GM23338 (cell line): Measurements from ENCODE around the gene ADCY1. TPM values are rescaled to one million over a fixed set of nuclear protein-coding genes. Genes with fewer than 3 reads are reported as not detected.

Source experiments
- ATAC-seq: fragments of 200-7000 bp; cut with Tn5 transposase; 3 replicates; pipeline ENCODE4 v1.9.1; 2020
- DNase-seq: peaks from one replicate; pipeline ENCODE4 v3.0.0-alpha.2; 2015; ENCODE audit warnings: low spot score
- H2AFZ ChIP-seq: fragments of 200-600 bp; sonication (generic); 2 replicates; pipeline ENCODE4 v1.8.0; 2016; ENCODE audit warnings: antibody characterized with exemption, mild to moderate bottlenecking, moderate library complexity
- H3F3A ChIP-seq: fragments of 200-600 bp; sonication (generic); replicated peaks from 2 replicates; pipeline ENCODE4 v1.8.0; 2017; ENCODE audit warnings: antibody characterized with exemption, mixed run types, low read depth
- H3K27ac ChIP-seq: fragments of 200-600 bp; sonication (generic); 2 replicates; pipeline ENCODE4 v1.6.1; 2016; ENCODE audit warnings: low read depth
- H3K27me3 ChIP-seq: fragments of 200-600 bp; sonication (generic); 2 replicates; pipeline ENCODE4 v1.8.0; 2016; ENCODE audit warnings: mild to moderate bottlenecking, mixed run types, moderate library complexity; ENCODE audit not compliant: insufficient read depth
- H3K36me3 ChIP-seq: fragments of 200-600 bp; sonication (generic); 2 replicates; pipeline ENCODE4 v1.8.0; 2016; ENCODE audit warnings: mild to moderate bottlenecking; ENCODE audit not compliant: insufficient read depth
- H3K4me1 ChIP-seq: fragments of 200-600 bp; sonication (generic); 2 replicates; pipeline ENCODE4 v1.8.0; 2016; ENCODE audit warnings: mild to moderate bottlenecking, moderate library complexity; ENCODE audit not compliant: insufficient read depth
- H3K4me2 ChIP-seq: fragments of 200-600 bp; sonication (generic); 2 replicates; pipeline ENCODE4 v1.7.1; 2017; ENCODE audit warnings: mixed run types
- H3K4me3 ChIP-seq: fragments of 200-600 bp; sonication (generic); 2 replicates; pipeline ENCODE4 v1.6.1; 2016; ENCODE audit warnings: mixed run types
- H3K79me2 ChIP-seq: fragments of 200-600 bp; sonication (generic); replicated peaks from 2 replicates; pipeline ENCODE4 v1.8.0; 2017; ENCODE audit warnings: mild to moderate bottlenecking; ENCODE audit not compliant: insufficient read depth
- H3K9me2 ChIP-seq: fragments of 200-600 bp; sonication (generic); 2 replicates; pipeline ENCODE4 v1.8.0; 2017; ENCODE audit not compliant: insufficient read depth
- H4K20me1 ChIP-seq: fragments of 200-600 bp; sonication (generic); replicated peaks from 2 replicates; pipeline ENCODE4 v1.8.0; 2017; ENCODE audit warnings: mild to moderate bottlenecking; ENCODE audit not compliant: insufficient read depth
- H3K27ac Mint-ChIP-seq: 2 replicates; pipeline ENCODE4 v1.8.0; 2020; ENCODE audit warnings: inconsistent platforms, mild to moderate bottlenecking, moderate library complexity, mixed read lengths
- H3K27me3 Mint-ChIP-seq: 3 replicates; pipeline ENCODE4 v1.8.0; 2022; ENCODE audit warnings: low read depth, mild to moderate bottlenecking, moderate library complexity, mixed read lengths, inconsistent platforms; ENCODE audit not compliant: insufficient read depth, poor library complexity
- H3K36me3 Mint-ChIP-seq: 3 replicates; pipeline ENCODE4 v1.8.0; 2021; ENCODE audit warnings: low read depth, mild to moderate bottlenecking, inconsistent platforms, moderate library complexity, mixed read lengths
- H3K4me1 Mint-ChIP-seq: 3 replicates; pipeline ENCODE4 v1.8.0; 2020; ENCODE audit warnings: mild to moderate bottlenecking, inconsistent platforms, mixed read lengths
- H3K4me3 Mint-ChIP-seq: 3 replicates; pipeline ENCODE4 v1.8.0; 2021; ENCODE audit warnings: moderate library complexity, mild to moderate bottlenecking, inconsistent platforms, mixed read lengths
- H3K9me3 Mint-ChIP-seq: 3 replicates; pipeline ENCODE4 v1.8.0; 2020; ENCODE audit warnings: moderate library complexity, mild to moderate bottlenecking, inconsistent platforms, mixed read lengths
- CREB1 ChIP-seq: fragments of 250-450 bp; sonication (Bioruptor Pico); IDR thresholded peaks from 2 replicates; pipeline ENCODE4 v1.5.0; 2020; ENCODE audit warnings: low read depth, mild to moderate bottlenecking, moderate library complexity
- ETS1 ChIP-seq: IDR thresholded peaks from 2 replicates; pipeline ENCODE4 v1.6.1; 2016; ENCODE audit warnings: antibody characterized with exemption
- EZH2 ChIP-seq: fragments of 200-600 bp; sonication (generic); IDR thresholded peaks from one replicate; pipeline ENCODE4 v1.8.0; 2017; ENCODE audit warnings: antibody characterized with exemption, mild to moderate bottlenecking, low read depth; ENCODE audit not compliant: unreplicated experiment
- EZH2phosphoT487 ChIP-seq: fragments of 200-600 bp; sonication (generic); IDR thresholded peaks from one replicate; pipeline ENCODE4 v1.8.1; 2018; ENCODE audit warnings: antibody characterized with exemption; ENCODE audit not compliant: unreplicated experiment
- JUNB ChIP-seq: IDR thresholded peaks from one replicate; pipeline ENCODE4 v1.6.1; 2016; ENCODE audit warnings: antibody characterized with exemption; ENCODE audit not compliant: unreplicated experiment
- NANOG ChIP-seq: IDR thresholded peaks from 2 replicates; pipeline ENCODE4 v1.6.1; 2016; ENCODE audit warnings: antibody characterized with exemption, borderline replicate concordance
- STAT1 ChIP-seq: IDR thresholded peaks from one replicate; pipeline ENCODE4 v1.6.1; 2016; ENCODE audit warnings: antibody characterized with exemption; ENCODE audit not compliant: unreplicated experiment
- ZNF462 ChIP-seq: fragments of 250-450 bp; sonication (Bioruptor Pico); IDR thresholded peaks from 2 replicates; pipeline ENCODE4 v1.5.0; 2020; ENCODE audit warnings: mild to moderate bottlenecking, moderate library complexity
- polyA plus RNA-seq: library from polyadenylated mRNA; unstranded; fragments of >200 nt; fragmentation: Nextera tagmentation; extraction: Ambion mirVana; gene quantifications from 2 replicates; pipeline ENCODE4 v1.2.1, GENCODE V29; 2016
- total RNA-seq: library from RNA; depleted of rRNA; stranded (reverse); fragments of >200 nt; shearing (Covaris generic); gene quantifications from 2 replicates; pipeline ENCODE4 v1.2.3, GENCODE V29; 2014

The ADCY1 gene
- total and polyA plus RNA-seq, 2 experiments from 2014 or later: 2.3 to 18.7 TPM

- ATAC-seq: no peak
- Histone ChIP-seq H3F3A (no peaks in the 10 kb centered on the region), H3K4me2 (no peak overlapping the region), H3K4me1 (no peaks in the 10 kb centered on the region), H4K20me1 (no peaks in the 10 kb centered on the region), H2AFZ (no peak overlapping the region), H3K79me2 (no peaks in the 10 kb centered on the region), H3K27me3 (no peaks in the 10 kb centered on the region), H3K36me3 (no peaks in the 10 kb centered on the region), H3K27ac (no peak overlapping the region), H3K4me3 (no peak overlapping the region), H3K9me2 (no peaks in the 10 kb centered on the region)
- no peak overlapping the region for H3K27ac Mint-ChIP-seq
- no peak overlapping the region for H3K4me3 Mint-ChIP-seq
- TF ChIP-seq JUNB: no peak
- no peak for TF ChIP-seq EZH2phosphoT487
- no peak for TF ChIP-seq STAT1
- TF ChIP-seq ETS1: no peak
- H3K9me3 Mint-ChIP-seq: no peaks in the 10 kb centered on the region; the same call in 2 of the 3 replicates
- no peak for DNase-seq
- peaks cover 1% of the 10 kb centered on the region for H3K27me3 Mint-ChIP-seq
- H3K36me3 Mint-ChIP-seq: peaks cover 20% of the 10 kb centered on the region
- no peaks in the 10 kb centered on the region; the same call in 2 of the 3 replicates for H3K4me1 Mint-ChIP-seq
Observed at GRCh38 chr7:45708046-45708950, 134.1 kb downstream of the ADCY1 start.

GRCh38 chr7:45709168-45710042 is 135.2 kb downstream of the ADCY1 start:
- Histone ChIP-seq H3K4me2 (no peak overlapping the region), H3K27ac (no peak overlapping the region), H3K27me3 (no peaks in the 10 kb centered on the region), H3K4me1 (no peaks in the 10 kb centered on the region), H4K20me1 (no peaks in the 10 kb centered on the region), H2AFZ (no peak overlapping the region), H3F3A (no peaks in the 10 kb centered on the region), H3K36me3 (no peaks in the 10 kb centered on the region), H3K9me2 (no peaks in the 10 kb centered on the region), H3K4me3 (no peak overlapping the region), H3K79me2 (no peaks in the 10 kb centered on the region)
- Mint-ChIP-seq H3K27me3 (no peaks in the 10 kb centered on the region), H3K27ac (no peak overlapping the region), H3K36me3 (peaks cover 14% of the 10 kb centered on the region; the same call in 2 of the 3 replicates), H3K9me3 (no peaks in the 10 kb centered on the region; the same call in 2 of the 3 replicates), H3K4me3 (no peak overlapping the region), H3K4me1 (no peaks in the 10 kb centered on the region; the same call in 2 of the 3 replicates)
- no peak for DNase-seq
- no peak for ATAC-seq
- TF ChIP-seq CREB1 (CRISPR knock-in tag): no peak
- TF ChIP-seq EZH2: no peak
- TF ChIP-seq ZNF462 (CRISPR knock-in tag): no peak
- no peak for TF ChIP-seq STAT1
- TF ChIP-seq NANOG: no peak
